T follicular helper cell (primary cell): ENCODE measurements around the gene CLIC6.

Source experiments
- DNase-seq: peaks from one replicate; pipeline ENCODE4 v3.0.0-alpha.2; 2020; ENCODE audit warnings: low read depth
- total RNA-seq, 2 experiments: gene quantifications; one replicate each; lab custom pipeline; 2026; lab: John Stamatoyannopoulos, UW

Gene CLIC6
- 0.42 to 1.1 reads per million in 2 experiments for total RNA-seq

DNA sequence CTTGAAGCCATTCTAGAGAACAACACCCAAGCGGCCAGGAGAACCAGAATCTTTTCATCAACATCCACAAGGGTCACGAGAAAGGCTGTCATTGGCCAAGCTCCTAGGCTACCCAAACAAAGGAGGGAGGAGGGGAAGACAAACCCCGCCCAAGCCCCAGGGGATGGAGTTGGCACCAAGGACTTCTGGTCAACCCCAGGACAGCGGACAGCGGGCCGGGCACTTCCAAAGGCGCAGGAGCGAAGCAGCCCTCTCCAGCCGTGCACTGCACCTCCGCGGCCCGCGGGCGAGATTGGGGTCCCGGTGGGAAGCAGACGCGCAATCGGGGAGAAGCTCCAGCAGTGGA, at the start of gene CLIC6:
CLIC6 (plus strand) TSS at position 192 of the 346 bp plus-strand sequence. CDS start 395 bp downstream, outside the sequence.
- no peak for DNase-seq

GRCh38 chr21:34619841-34620665, 48.7 kb upstream of the CLIC6 start:
- no peak for DNase-seq

- DNase-seq: no peak
These were observed 47.1 kb upstream of the CLIC6 start for GRCh38 chr21:34621434-34622350.

- DNase-seq: no peak
These were observed 45.3 kb upstream of the CLIC6 start for GRCh38 chr21:34623516-34623915.

GRCh38 chr21:34625030-34625593, 43.7 kb upstream of the CLIC6 start:
- DNase-seq: no peak

GRCh38 chr21:34626131-34626530, 42.7 kb upstream of the CLIC6 start:
- no peak for DNase-seq

GRCh38 chr21:34630536-34631143, 38.2 kb upstream of the CLIC6 start:
- DNase-seq: no peak

GRCh38 chr21:34632498-34632897, 36.3 kb upstream of the CLIC6 start:
- no peak for DNase-seq

DNA sequence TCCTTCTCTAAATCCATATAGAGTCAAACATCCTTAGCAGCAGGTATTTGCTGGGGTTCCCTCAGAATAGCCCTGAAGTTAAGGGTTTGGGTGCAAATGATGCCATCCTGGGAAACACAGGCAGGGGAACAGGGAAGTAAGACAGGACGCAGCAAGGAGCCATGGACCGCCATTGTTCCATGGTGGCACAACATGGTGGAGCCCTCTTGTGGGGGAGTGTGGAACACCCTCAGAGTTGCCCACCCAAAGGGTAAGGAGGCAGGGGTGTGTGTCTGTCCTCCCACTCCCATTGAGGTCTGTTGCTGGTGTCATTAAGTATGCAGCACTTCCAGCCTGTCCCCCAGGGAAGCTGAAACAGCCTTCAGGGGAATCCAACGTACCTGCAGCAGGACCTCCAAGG, 33.5 kb upstream of the CLIC6 start:
- DNase-seq: no peak

GRCh38 chr21:34636961-34637360, 31.8 kb upstream of the CLIC6 start:
- DNase-seq: no peak

DNA sequence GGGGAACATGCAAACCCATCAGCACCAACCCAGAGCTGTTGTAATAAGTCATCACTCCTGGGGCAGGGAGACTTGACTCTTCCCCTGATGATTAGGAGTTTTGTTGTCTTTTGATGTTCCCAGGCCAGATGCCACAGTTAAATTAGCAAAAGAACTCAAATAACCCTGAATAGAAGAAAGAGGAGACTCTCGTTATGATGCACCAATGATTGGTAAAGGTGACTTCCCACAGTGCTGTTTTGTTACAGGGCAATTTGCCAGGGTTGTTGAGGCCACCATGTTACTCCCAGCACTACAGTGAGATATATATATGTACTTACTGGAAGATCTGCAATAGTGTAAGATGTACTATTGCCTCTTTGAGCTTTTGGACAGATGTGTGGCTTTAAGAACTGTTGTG, 29.5 kb upstream of the CLIC6 start:
- DNase-seq: no peak

GRCh38 chr21:34639882-34640788, 28.7 kb upstream of the CLIC6 start:
- no peak for DNase-seq

DNA sequence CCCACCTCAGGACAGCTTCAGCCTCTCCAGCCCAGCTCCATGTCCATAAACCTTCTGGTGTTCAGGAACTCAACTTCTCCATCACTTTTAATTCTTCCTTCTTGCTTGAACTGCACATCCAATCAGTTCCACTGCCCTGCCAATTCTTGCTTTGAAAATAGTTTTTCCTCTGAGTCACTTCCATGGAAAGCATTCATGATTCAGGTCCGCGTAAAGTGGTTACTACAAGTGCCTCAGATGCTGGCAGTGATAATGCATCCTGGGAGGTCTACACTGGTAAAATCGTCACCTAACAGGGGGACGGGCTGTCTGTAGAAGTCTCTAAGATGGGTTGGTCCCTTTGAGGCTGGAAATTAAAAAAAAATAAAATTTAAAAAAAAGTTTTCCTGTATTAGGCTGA, 27.9 kb upstream of the CLIC6 start:
- DNase-seq: no peak

GRCh38 chr21:34642211-34643075, 26.4 kb upstream of the CLIC6 start:
- DNase-seq: no peak

DNA sequence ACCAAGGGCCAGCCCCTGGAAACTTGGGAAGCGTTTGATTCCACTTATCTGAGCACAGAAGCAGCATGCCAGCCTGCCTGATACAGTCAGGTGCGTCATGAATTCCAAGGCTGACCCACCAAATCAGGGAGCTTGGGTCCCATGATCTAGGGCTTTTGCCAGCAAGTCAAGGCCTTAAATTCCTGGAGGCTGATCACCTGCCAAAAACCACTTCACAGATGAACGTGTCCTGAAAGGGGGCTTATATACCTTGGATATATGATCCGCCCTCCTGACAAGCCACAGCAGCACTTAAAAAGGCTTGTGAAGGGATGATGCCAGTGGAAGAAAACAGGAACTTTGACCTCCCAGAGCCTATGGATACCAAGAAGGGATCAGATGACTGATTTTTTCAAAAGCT, 24.0 kb upstream of the CLIC6 start:
- no peak for DNase-seq

DNA sequence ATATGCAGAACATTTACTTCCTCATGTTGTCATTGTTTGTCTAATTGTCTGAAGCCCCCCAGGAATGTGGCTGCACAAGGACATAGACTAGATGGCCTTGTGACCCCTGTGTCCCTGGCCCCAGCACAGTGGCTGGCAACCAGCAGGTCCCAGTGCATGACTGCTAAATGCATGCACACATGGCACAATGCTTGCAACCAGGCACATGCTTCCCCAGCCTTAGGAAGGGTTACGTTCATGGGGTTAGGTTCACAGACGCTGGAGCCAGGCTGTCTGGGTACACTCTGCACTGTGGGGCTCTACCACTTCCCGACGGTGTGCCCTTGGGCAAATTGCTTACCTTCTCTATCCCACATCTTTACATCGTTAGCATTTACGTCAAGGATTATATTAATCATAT, 21.2 kb upstream of the CLIC6 start:
- no peak for DNase-seq

GRCh38 chr21:34648739-34649297, 20.0 kb upstream of the CLIC6 start:
- DNase-seq: no peak

GRCh38 chr21:34649400-34649799, 19.4 kb upstream of the CLIC6 start:
- no peak for DNase-seq

DNA sequence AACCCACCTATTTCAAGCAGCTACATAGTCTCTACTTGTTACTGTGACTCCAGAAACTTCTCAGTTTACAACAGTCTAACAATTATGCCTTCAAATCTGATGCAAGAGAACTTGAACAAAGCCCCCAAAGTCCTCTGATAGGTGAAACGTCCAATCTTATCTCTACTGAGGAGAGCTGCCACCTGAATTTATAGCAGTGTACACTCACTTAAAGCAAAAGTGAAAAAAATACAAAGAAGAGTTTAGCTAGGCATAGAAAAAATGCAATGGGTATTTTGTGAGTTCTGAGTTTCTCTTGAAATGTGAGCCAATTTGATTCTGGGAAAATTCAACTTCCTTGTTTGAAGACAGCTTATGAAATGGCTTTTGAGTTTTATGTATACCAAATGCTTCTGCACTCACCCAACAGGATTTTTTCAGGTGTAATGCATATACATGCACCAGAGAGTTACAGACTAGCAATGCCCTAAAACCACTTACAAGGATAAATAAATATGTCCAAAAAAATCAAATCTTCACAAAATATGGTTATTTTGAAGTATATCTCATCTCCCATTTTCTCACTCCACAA, 17.8 kb upstream of the CLIC6 start:
- DNase-seq: no peak
